ENCODE data around the gene TOM1L2. TPM values are rescaled to one million over a fixed set of nuclear protein-coding genes. Genes with fewer than 3 reads are reported as not detected.

TOM1L2 gene
- total RNA-seq, 1 experiment from 2014 or later = 34.2 TPM

- Mint-ChIP-seq H3K36me3 (ENCODE audit: insufficient read depth, unreplicated experiment) (no peaks in the 10 kb centered on the region), H3K9me3 (ENCODE audit: unreplicated experiment) (no peaks in the 10 kb centered on the region), H3K4me3 (ENCODE audit: unreplicated experiment) (no peak overlapping the region), H3K27me3 (ENCODE audit: insufficient read depth, unreplicated experiment) (no peaks in the 10 kb centered on the region), H3K27ac (ENCODE audit: low read depth, unreplicated experiment) (peak overlapping the region; percentile 66), H3K4me1 (ENCODE audit: insufficient read depth, unreplicated experiment) (peaks cover 52% of the 10 kb centered on the region)
- DNase-seq (ENCODE audit: unreplicated experiment) = no peak
- BruUV-seq (replicated peaks) = no TSS peak
- no peak for TF ChIP-seq CTCF (IDR thresholded peaks at IDR 0.05; ENCODE audit: unreplicated experiment)
- ChIA-PET POLR2A (no interaction called here), CTCF (no interaction called here)
- intact Hi-C loops (cut with micrococcal nuclease) = no loop called here
Measured at GRCh38 chr17:17937958-17938357, 34.2 kb downstream of the TOM1L2 start.

- no TSS peak for BruUV-seq (replicated peaks)
Measured at GRCh38 chr17:17937201-17937853, 34.9 kb downstream of the TOM1L2 start.

DNA sequence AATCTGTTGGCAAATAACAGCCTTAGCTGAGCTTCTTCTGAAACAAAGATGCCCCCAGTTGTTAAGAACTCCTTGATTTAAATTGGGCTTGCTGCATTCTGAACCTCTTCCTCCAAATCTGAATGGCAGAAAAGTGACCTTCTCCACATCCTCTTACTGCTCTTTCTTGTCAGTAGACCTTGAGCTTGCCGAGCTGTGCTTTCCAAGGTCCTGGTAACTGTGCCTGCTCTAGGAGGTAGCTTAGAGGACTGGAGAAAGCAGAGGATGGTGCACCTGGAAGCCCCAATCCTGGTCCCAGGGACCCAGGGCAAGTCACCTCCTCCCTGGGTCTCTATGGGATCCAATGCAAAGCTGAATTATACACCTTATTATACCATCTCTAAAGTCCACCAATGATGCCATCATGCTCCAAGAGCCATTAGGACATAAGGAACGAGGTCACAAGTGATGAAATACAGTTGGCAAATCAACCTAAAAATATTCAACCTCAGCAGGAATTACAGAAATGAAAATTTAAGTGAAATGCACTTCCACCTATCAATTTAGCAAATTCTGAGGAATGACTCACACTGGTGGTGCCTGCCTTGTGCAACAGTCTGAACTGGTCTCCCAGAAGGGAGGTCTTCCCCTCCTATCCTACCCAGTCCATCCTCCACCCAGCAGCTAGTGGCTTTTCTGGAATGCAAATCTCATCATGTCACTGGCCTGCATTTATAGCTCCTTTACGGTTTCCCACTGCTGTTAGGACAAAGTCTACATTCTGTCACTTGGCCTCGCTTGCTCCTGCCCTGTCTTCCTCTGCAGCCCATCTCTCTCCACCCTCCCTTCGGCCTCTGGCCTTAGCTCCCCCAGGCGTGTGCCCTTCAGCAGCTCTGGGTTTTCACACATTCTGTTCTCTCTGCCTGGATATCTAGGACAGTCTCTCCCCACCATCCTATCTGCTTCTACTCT is 36.6 kb downstream of the TOM1L2 start:
- CTCF ChIA-PET = interaction anchor here (0.6 to 1.9 kb wide), 5 partner anchors 8 to 17 kb away, joined by 3 to 9 read pairs (median 3); no protein-coding TSS in a partner anchor
- no peak overlapping the region for H3K4me3 Mint-ChIP-seq (ENCODE audit: unreplicated experiment)
- no TSS peak for BruUV-seq (replicated peaks)
- peak overlapping the region; percentile 65 for H3K27ac Mint-ChIP-seq (ENCODE audit: low read depth, unreplicated experiment)
- no peaks in the 10 kb centered on the region for H3K9me3 Mint-ChIP-seq (ENCODE audit: unreplicated experiment)
- TF ChIP-seq CTCF (IDR thresholded peaks at IDR 0.05; ENCODE audit: unreplicated experiment) = no peak
- DNase-seq (ENCODE audit: unreplicated experiment) = peak; percentile 82
- H3K36me3 Mint-ChIP-seq (ENCODE audit: insufficient read depth, unreplicated experiment) = no peaks in the 10 kb centered on the region
- intact Hi-C loops (cut with micrococcal nuclease) = loop anchor here (2.0 kb wide), 1 partner anchor 23 kb away; no protein-coding TSS in a partner anchor
- H3K27me3 Mint-ChIP-seq (ENCODE audit: insufficient read depth, unreplicated experiment) = no peaks in the 10 kb centered on the region
- peaks cover 47% of the 10 kb centered on the region for H3K4me1 Mint-ChIP-seq (ENCODE audit: insufficient read depth, unreplicated experiment)
- POLR2A ChIA-PET = interaction anchor here (0.7 to 1.4 kb wide), 6 partner anchors 9 to 289 kb away, joined by 3 to 4 read pairs (median 3); no protein-coding TSS in a partner anchor

More at GRCh38 chr17:17937201-17937853, 34.9 kb downstream of the TOM1L2 start:
- H3K4me1 Mint-ChIP-seq (ENCODE audit: insufficient read depth, unreplicated experiment) = peaks cover 46% of the 10 kb centered on the region
- no peak overlapping the region for H3K27ac Mint-ChIP-seq (ENCODE audit: low read depth, unreplicated experiment)
- ChIA-PET POLR2A (no interaction called here), CTCF (no interaction called here)
- DNase-seq (ENCODE audit: unreplicated experiment) = no peak
- no peak for TF ChIP-seq CTCF (IDR thresholded peaks at IDR 0.05; ENCODE audit: unreplicated experiment)
- intact Hi-C loops (cut with micrococcal nuclease) = no loop called here
- H3K4me3 Mint-ChIP-seq (ENCODE audit: unreplicated experiment) = no peak overlapping the region
- no peaks in the 10 kb centered on the region for H3K36me3 Mint-ChIP-seq (ENCODE audit: insufficient read depth, unreplicated experiment)
- no peaks in the 10 kb centered on the region for H3K9me3 Mint-ChIP-seq (ENCODE audit: unreplicated experiment)
- no peaks in the 10 kb centered on the region for H3K27me3 Mint-ChIP-seq (ENCODE audit: insufficient read depth, unreplicated experiment)

DNA sequence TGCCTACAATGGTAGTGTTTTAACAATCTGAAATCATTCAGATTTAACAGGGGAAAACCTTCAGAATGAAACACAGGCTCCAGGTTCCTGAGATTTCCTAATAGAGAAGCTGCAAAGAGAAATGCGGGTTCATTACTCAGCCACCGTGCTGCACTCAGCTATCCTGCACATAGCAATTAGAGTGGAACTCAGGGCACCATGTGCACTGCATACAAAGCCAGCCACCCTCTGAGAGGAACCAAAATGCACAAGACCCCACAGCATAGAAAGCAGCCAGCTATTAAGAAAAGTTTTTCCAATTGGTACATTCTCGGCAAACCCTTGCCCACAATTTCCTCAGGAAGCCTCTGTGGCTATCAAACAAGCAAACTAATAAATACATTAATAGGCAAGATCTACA is 37.4 kb downstream of the TOM1L2 start:
- peaks cover 41% of the 10 kb centered on the region for H3K4me1 Mint-ChIP-seq (ENCODE audit: insufficient read depth, unreplicated experiment)
- DNase-seq (ENCODE audit: unreplicated experiment) = no peak
- H3K36me3 Mint-ChIP-seq (ENCODE audit: insufficient read depth, unreplicated experiment) = no peaks in the 10 kb centered on the region
- H3K27ac Mint-ChIP-seq (ENCODE audit: low read depth, unreplicated experiment) = no peak overlapping the region
- H3K4me3 Mint-ChIP-seq (ENCODE audit: unreplicated experiment) = no peak overlapping the region
- no peak for TF ChIP-seq CTCF (IDR thresholded peaks at IDR 0.05; ENCODE audit: unreplicated experiment)
- intact Hi-C loops (cut with micrococcal nuclease) = loop anchor here (2.0 kb wide), 1 partner anchor 24 kb away; no protein-coding TSS in a partner anchor
- no TSS peak for BruUV-seq (replicated peaks)
- no peaks in the 10 kb centered on the region for H3K27me3 Mint-ChIP-seq (ENCODE audit: insufficient read depth, unreplicated experiment)
- H3K9me3 Mint-ChIP-seq (ENCODE audit: unreplicated experiment) = no peaks in the 10 kb centered on the region
- ChIA-PET CTCF (interaction anchor here (0.7 to 1.9 kb wide), 4 partner anchors 8 to 16 kb away, joined by 3 to 9 read pairs (median 3); no protein-coding TSS in a partner anchor), POLR2A (interaction anchor here (1.1 kb wide), 1 partner anchor 80 kb away, joined by 3 read pairs; no protein-coding TSS in a partner anchor)

Data from MCF 10A (cell line).